ENCODE data around the gene APH1B. TPM values are rescaled to one million over a fixed set of nuclear protein-coding genes. Genes with fewer than 3 reads are reported as not detected.

The APH1B gene
- total RNA-seq, 1 experiment from 2014 or later = 20.9 TPM

GRCh38 chr15:63332367-63333124 lies 55.1 kb downstream of the APH1B start:
- Histone ChIP-seq H3K56ac (ENCODE audit: insufficient read length, low read depth, low read length) (no peak overlapping the region), H3K4me2 (ENCODE audit: insufficient read depth, insufficient read length, low read length) (no peak overlapping the region)

More at GRCh38 chr15:63332367-63333124, 55.1 kb downstream of the APH1B start:
- Histone ChIP-seq H2AK5ac (ENCODE audit: insufficient read length, low read length) (no peak overlapping the region), H2BK20ac (ENCODE audit: low read depth, low read length, poor library complexity, severe bottlenecking) (no peak overlapping the region), H3K23me2 (ENCODE audit: insufficient read length, low read depth, low read length, poor library complexity, severe bottlenecking) (no peaks in the 10 kb centered on the region), H3K18ac (ENCODE audit: insufficient read length, low read depth, low read length) (no peak overlapping the region), H3K27me3 (ENCODE audit: insufficient read depth, low read length) (no peaks in the 10 kb centered on the region), H2BK5ac (ENCODE audit: insufficient read length, low read length) (no peak overlapping the region), H3K27ac (ENCODE audit: insufficient read length, low read depth, low read length) (no peak overlapping the region), H3K14ac (ENCODE audit: insufficient read depth, low read length) (no peak overlapping the region), H2AFZ (ENCODE audit: low read length) (no peak overlapping the region), H2BK15ac (ENCODE audit: low read depth, low read length) (no peak overlapping the region), H3K9ac (ENCODE audit: extremely low read depth, insufficient read length, low read length) (no peak overlapping the region), H3K79me1 (ENCODE audit: insufficient read depth, low read depth, low read length, poor library complexity, severe bottlenecking) (no peaks in the 10 kb centered on the region), H4K91ac (ENCODE audit: insufficient read length, low read depth, low read length) (no peak overlapping the region), H2BK12ac (ENCODE audit: insufficient read length, low read depth, low read length) (no peak overlapping the region), H2BK120ac (ENCODE audit: low read depth, low read length, poor library complexity, severe bottlenecking) (no peak overlapping the region), H3K9me3 (ENCODE audit: control insufficient read depth, low read depth, low read length) (no peaks in the 10 kb centered on the region), H3K23ac (ENCODE audit: insufficient read length, low read depth, low read length) (no peak overlapping the region), H3K79me2 (ENCODE audit: insufficient read depth, low read length) (no peaks in the 10 kb centered on the region), H4K20me1 (ENCODE audit: control insufficient read depth, insufficient read depth, insufficient read length) (no peaks in the 10 kb centered on the region), H3T11ph (ENCODE audit: low read length) (no peak overlapping the region), H3K4me1 (ENCODE audit: insufficient read depth, low read length) (no peaks in the 10 kb centered on the region), H4K8ac (replicated peaks; ENCODE audit: insufficient read length, low read depth, low read length) (no peak overlapping the region), H3K4ac (ENCODE audit: low read depth, low read length) (no peak overlapping the region), H4K5ac (ENCODE audit: insufficient read length, low read depth, low read length) (no peak overlapping the region)
- Mint-ChIP-seq H3K27me3 (ENCODE audit: low read depth) (0 out of 2 replicates have a peak, but pooled peaks cover 2% of the 10 kb centered on the region), H3K4me1 (0 out of 4 replicates have a peak, but pooled peaks cover 0 to 2% of the 10 kb centered on the region in 2 experiments), H3K4me3 (no peak overlapping the region), H3K27ac (no peak overlapping the region), H3K9me3 (no peaks in the 10 kb centered on the region), H3K36me3 (ENCODE audit: insufficient read depth in 1 of 3, low read depth in 3 of 3) (no peaks in the 10 kb centered on the region)
- no peak for DNase-seq
- TF ChIP-seq, protein P1, sequence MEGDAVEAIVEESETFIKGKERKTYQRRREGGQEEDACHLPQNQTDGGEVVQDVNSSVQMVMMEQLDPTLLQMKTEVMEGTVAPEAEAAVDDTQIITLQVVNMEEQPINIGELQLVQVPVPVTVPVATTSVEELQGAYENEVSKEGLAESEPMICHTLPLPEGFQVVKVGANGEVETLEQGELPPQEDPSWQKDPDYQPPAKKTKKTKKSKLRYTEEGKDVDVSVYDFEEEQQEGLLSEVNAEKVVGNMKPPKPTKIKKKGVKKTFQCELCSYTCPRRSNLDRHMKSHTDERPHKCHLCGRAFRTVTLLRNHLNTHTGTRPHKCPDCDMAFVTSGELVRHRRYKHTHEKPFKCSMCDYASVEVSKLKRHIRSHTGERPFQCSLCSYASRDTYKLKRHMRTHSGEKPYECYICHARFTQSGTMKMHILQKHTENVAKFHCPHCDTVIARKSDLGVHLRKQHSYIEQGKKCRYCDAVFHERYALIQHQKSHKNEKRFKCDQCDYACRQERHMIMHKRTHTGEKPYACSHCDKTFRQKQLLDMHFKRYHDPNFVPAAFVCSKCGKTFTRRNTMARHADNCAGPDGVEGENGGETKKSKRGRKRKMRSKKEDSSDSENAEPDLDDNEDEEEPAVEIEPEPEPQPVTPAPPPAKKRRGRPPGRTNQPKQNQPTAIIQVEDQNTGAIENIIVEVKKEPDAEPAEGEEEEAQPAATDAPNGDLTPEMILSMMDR (conservative IDR thresholded peaks at IDR 0.05) = no peak
- WGBS (ENCODE audit: extremely low coverage, insufficient read length, low lambda C conversion rate) = no CpG with 5 or more reads among the region's 9 CpGs
